Cardiac muscle cell (in vitro differentiated cells and primary cell): ENCODE measurements around the gene RGS7. TPM values are rescaled to one million over a fixed set of nuclear protein-coding genes. Genes with fewer than 3 reads are reported as not detected.

ENCODE experiments used
- DNase-seq, 2 donors: peaks; one replicate each; pipeline versions ENCODE4 v3.0.0 to v3.0.0-alpha.2; 2010 to 2017; ENCODE audit warnings: low read depth in 1 of 2, low spot score in 1 of 2
- H3K27ac ChIP-seq: fragments of 200-600 bp; sonication (generic); 2 replicates; pipeline ENCODE4 v1.5.1; 2016
- H3K27me3 ChIP-seq: fragments of 200-600 bp; sonication (generic); 2 replicates; pipeline ENCODE4 v1.6.0; 2016; ENCODE audit warnings: control low read depth
- H3K36me3 ChIP-seq: fragments of 200-600 bp; sonication (generic); 2 replicates; pipeline ENCODE4 v1.5.1; 2016; ENCODE audit warnings: control low read depth
- H3K4me1 ChIP-seq: fragments of 200-600 bp; sonication (generic); 2 replicates; pipeline ENCODE4 v1.8.1; 2017; ENCODE audit warnings: low read depth, mild to moderate bottlenecking, mixed run types
- H3K4me3 ChIP-seq: fragments of 200-600 bp; sonication (generic); 2 replicates; pipeline ENCODE4 v1.5.1; 2016; ENCODE audit warnings: mild to moderate bottlenecking
- H3K9me3 ChIP-seq: fragments of 200-600 bp; sonication (generic); 2 replicates; pipeline ENCODE4 v1.5.1; 2017; ENCODE audit warnings: low read depth, mild to moderate bottlenecking, control low read depth
- polyA plus RNA-seq: library from polyadenylated mRNA; unstranded; fragments of >200 nt; fragmentation: Nextera tagmentation; extraction: Ambion mirVana; gene quantifications from 2 replicates; pipeline ENCODE4 v1.2.1, GENCODE V29; 2016
- total RNA-seq: library from RNA; depleted of rRNA; stranded (reverse); fragments of >200 nt; gene quantifications from 2 replicates; pipeline ENCODE4 v1.2.3, GENCODE V29; 2016
- TF ChIP-seq, protein P1 (sequence below): IDR thresholded peaks from 2 replicates; pipeline ENCODE4 v1.5.1; 2012; ENCODE audit warnings: low read depth, mild to moderate bottlenecking, low read length

The RGS7 gene
- total and polyA plus RNA-seq, 2 experiments from 2014 or later: not detected

- Histone ChIP-seq H3K36me3 (no peaks in the 10 kb centered on the region), H3K4me1 (no peaks in the 10 kb centered on the region), H3K27ac (no peak overlapping the region), H3K9me3 (no peaks in the 10 kb centered on the region), H3K27me3 (no peaks in the 10 kb centered on the region), H3K4me3 (no peak overlapping the region)
- TF ChIP-seq, protein P1, sequence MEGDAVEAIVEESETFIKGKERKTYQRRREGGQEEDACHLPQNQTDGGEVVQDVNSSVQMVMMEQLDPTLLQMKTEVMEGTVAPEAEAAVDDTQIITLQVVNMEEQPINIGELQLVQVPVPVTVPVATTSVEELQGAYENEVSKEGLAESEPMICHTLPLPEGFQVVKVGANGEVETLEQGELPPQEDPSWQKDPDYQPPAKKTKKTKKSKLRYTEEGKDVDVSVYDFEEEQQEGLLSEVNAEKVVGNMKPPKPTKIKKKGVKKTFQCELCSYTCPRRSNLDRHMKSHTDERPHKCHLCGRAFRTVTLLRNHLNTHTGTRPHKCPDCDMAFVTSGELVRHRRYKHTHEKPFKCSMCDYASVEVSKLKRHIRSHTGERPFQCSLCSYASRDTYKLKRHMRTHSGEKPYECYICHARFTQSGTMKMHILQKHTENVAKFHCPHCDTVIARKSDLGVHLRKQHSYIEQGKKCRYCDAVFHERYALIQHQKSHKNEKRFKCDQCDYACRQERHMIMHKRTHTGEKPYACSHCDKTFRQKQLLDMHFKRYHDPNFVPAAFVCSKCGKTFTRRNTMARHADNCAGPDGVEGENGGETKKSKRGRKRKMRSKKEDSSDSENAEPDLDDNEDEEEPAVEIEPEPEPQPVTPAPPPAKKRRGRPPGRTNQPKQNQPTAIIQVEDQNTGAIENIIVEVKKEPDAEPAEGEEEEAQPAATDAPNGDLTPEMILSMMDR: no peak
- no peak for DNase-seq
Measured at GRCh38 chr1:241061062-241061461, 295.9 kb downstream of the RGS7 start.

DNA sequence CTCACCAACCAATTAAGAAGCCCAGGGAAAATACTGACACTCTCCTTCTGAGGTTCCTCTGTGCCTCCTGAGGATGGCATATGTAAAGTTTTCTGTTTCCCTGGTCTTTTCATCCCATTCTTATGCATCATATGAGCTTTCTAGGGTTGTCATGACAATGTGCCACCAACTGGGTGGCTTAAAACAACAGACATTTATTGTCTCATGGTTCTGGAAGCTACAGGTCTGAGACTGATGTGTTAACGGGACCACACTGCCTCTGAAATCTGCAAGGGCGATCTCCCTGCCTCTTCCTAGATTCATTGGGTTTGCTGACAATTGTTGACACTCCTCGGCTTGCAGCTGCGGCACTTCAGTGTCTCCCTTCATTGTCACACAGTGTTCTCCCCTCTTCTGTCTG, 308.4 kb downstream of the RGS7 start:
- H3K4me1 ChIP-seq: no peaks in the 10 kb centered on the region
- no peaks in the 10 kb centered on the region for H3K9me3 ChIP-seq
- TF ChIP-seq, protein P1: no peak
- no peak overlapping the region for H3K4me3 ChIP-seq
- no peaks in the 10 kb centered on the region for H3K27me3 ChIP-seq
- no peak for DNase-seq
- H3K36me3 ChIP-seq: no peaks in the 10 kb centered on the region
- no peak overlapping the region for H3K27ac ChIP-seq

DNA sequence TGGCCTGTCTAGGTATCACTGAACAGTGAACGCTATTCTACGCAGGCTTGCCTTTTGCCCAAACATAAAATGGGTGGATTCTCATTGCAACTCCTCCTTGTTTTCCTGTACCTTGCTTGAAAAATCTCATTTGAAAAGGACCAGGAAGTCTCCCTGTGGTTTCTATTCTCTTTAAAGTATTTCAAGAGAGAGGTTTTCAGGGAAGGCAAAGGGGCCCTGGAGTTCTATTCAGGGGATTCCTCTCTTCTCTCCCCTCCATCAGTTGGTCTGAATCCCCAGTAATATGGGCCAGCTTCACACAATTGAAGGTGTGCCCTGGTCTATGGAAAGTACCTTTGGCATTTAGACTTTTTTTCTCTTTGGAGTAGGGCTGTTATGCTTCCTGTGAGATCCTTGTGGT, 311.3 kb downstream of the RGS7 start:
- H3K9me3 ChIP-seq: no peaks in the 10 kb centered on the region
- H3K4me3 ChIP-seq: no peak overlapping the region
- H3K27ac ChIP-seq: no peak overlapping the region
- H3K27me3 ChIP-seq: no peaks in the 10 kb centered on the region
- H3K36me3 ChIP-seq: no peaks in the 10 kb centered on the region
- TF ChIP-seq, protein P1: no peak
- H3K4me1 ChIP-seq: no peaks in the 10 kb centered on the region
- no peak for DNase-seq

DNA sequence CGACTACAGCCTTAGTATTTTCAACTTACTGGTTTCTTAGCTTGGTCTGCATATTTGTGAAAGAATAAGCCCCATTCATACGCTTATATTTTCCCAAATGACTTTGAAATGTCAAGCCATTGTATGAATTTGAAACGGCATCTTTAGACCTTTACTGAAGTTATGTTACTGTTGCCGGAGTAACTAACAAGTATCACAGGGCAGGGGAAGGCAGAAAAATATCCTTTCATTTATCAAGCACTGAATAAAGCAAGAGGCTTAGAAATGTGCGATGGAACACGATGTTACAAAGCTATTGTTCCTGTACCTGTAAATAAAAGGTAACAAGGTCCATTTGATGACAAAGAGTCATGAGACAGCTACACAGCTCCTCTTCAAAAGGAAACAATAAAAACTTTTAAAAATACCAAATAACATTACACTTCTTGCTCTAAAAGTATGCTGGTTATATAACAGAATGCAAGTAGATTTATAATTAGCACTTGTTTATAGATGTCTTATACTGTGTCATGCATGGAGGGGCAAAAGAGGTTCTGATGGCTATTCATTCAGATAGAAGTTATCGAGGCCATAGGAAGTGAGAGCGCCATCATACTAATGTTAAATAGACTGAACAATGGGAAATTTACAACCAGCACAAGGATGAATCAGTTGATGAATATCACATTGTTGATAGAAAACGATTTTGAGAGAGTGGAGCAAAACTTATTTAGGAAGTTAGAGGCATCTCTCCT, 322.6 kb downstream of the RGS7 start:
- DNase-seq: no peak
- H3K27ac ChIP-seq: no peak overlapping the region
- no peaks in the 10 kb centered on the region for H3K27me3 ChIP-seq
- no peaks in the 10 kb centered on the region for H3K9me3 ChIP-seq
- H3K4me3 ChIP-seq: no peak overlapping the region
- H3K4me1 ChIP-seq: no peaks in the 10 kb centered on the region
- TF ChIP-seq, protein P1: no peak
- H3K36me3 ChIP-seq: no peaks in the 10 kb centered on the region

GRCh38 chr1:241024834-241025233, 332.2 kb downstream of the RGS7 start:
- Histone ChIP-seq H3K27me3 (no peaks in the 10 kb centered on the region), H3K9me3 (no peaks in the 10 kb centered on the region), H3K4me1 (no peaks in the 10 kb centered on the region), H3K4me3 (no peak overlapping the region), H3K27ac (no peak overlapping the region), H3K36me3 (no peaks in the 10 kb centered on the region)
- DNase-seq: no peak
- TF ChIP-seq, protein P1: no peak
